GM23338 (cell line): ENCODE results near the gene DOCK11. TPM values are rescaled to one million over a fixed set of nuclear protein-coding genes. Genes with fewer than 3 reads are reported as not detected.

ENCODE experiments used
- ATAC-seq: fragments of 200-7000 bp; cut with Tn5 transposase; 3 replicates; pipeline ENCODE4 v1.9.1; 2020
- DNase-seq: peaks from one replicate; pipeline ENCODE4 v3.0.0-alpha.2; 2015; ENCODE audit warnings: low spot score
- H2AFZ ChIP-seq: fragments of 200-600 bp; sonication (generic); 2 replicates; pipeline ENCODE4 v1.8.0; 2016; ENCODE audit warnings: antibody characterized with exemption, mild to moderate bottlenecking, moderate library complexity
- H3F3A ChIP-seq: fragments of 200-600 bp; sonication (generic); replicated peaks from 2 replicates; pipeline ENCODE4 v1.8.0; 2017; ENCODE audit warnings: antibody characterized with exemption, mixed run types, low read depth
- H3K27ac ChIP-seq: fragments of 200-600 bp; sonication (generic); 2 replicates; pipeline ENCODE4 v1.6.1; 2016; ENCODE audit warnings: low read depth
- H3K27me3 ChIP-seq: fragments of 200-600 bp; sonication (generic); 2 replicates; pipeline ENCODE4 v1.8.0; 2016; ENCODE audit warnings: mild to moderate bottlenecking, mixed run types, moderate library complexity; ENCODE audit not compliant: insufficient read depth
- H3K36me3 ChIP-seq: fragments of 200-600 bp; sonication (generic); 2 replicates; pipeline ENCODE4 v1.8.0; 2016; ENCODE audit warnings: mild to moderate bottlenecking; ENCODE audit not compliant: insufficient read depth
- H3K4me1 ChIP-seq: fragments of 200-600 bp; sonication (generic); 2 replicates; pipeline ENCODE4 v1.8.0; 2016; ENCODE audit warnings: mild to moderate bottlenecking, moderate library complexity; ENCODE audit not compliant: insufficient read depth
- H3K4me2 ChIP-seq: fragments of 200-600 bp; sonication (generic); 2 replicates; pipeline ENCODE4 v1.7.1; 2017; ENCODE audit warnings: mixed run types
- H3K4me3 ChIP-seq: fragments of 200-600 bp; sonication (generic); 2 replicates; pipeline ENCODE4 v1.6.1; 2016; ENCODE audit warnings: mixed run types
- H3K79me2 ChIP-seq: fragments of 200-600 bp; sonication (generic); replicated peaks from 2 replicates; pipeline ENCODE4 v1.8.0; 2017; ENCODE audit warnings: mild to moderate bottlenecking; ENCODE audit not compliant: insufficient read depth
- H3K9me2 ChIP-seq: fragments of 200-600 bp; sonication (generic); 2 replicates; pipeline ENCODE4 v1.8.0; 2017; ENCODE audit not compliant: insufficient read depth
- H4K20me1 ChIP-seq: fragments of 200-600 bp; sonication (generic); replicated peaks from 2 replicates; pipeline ENCODE4 v1.8.0; 2017; ENCODE audit warnings: mild to moderate bottlenecking; ENCODE audit not compliant: insufficient read depth
- H3K27ac Mint-ChIP-seq: 2 replicates; pipeline ENCODE4 v1.8.0; 2020; ENCODE audit warnings: inconsistent platforms, mild to moderate bottlenecking, moderate library complexity, mixed read lengths
- H3K27me3 Mint-ChIP-seq: 3 replicates; pipeline ENCODE4 v1.8.0; 2022; ENCODE audit warnings: low read depth, mild to moderate bottlenecking, moderate library complexity, mixed read lengths, inconsistent platforms; ENCODE audit not compliant: insufficient read depth, poor library complexity
- H3K36me3 Mint-ChIP-seq: 3 replicates; pipeline ENCODE4 v1.8.0; 2021; ENCODE audit warnings: low read depth, mild to moderate bottlenecking, inconsistent platforms, moderate library complexity, mixed read lengths
- H3K4me1 Mint-ChIP-seq: 3 replicates; pipeline ENCODE4 v1.8.0; 2020; ENCODE audit warnings: mild to moderate bottlenecking, inconsistent platforms, mixed read lengths
- H3K4me3 Mint-ChIP-seq: 3 replicates; pipeline ENCODE4 v1.8.0; 2021; ENCODE audit warnings: moderate library complexity, mild to moderate bottlenecking, inconsistent platforms, mixed read lengths
- H3K9me3 Mint-ChIP-seq: 3 replicates; pipeline ENCODE4 v1.8.0; 2020; ENCODE audit warnings: moderate library complexity, mild to moderate bottlenecking, inconsistent platforms, mixed read lengths
- EZH2 ChIP-seq: fragments of 200-600 bp; sonication (generic); IDR thresholded peaks from one replicate; pipeline ENCODE4 v1.8.0; 2017; ENCODE audit warnings: antibody characterized with exemption, mild to moderate bottlenecking, low read depth; ENCODE audit not compliant: unreplicated experiment
- EZH2phosphoT487 ChIP-seq: fragments of 200-600 bp; sonication (generic); IDR thresholded peaks from one replicate; pipeline ENCODE4 v1.8.1; 2018; ENCODE audit warnings: antibody characterized with exemption; ENCODE audit not compliant: unreplicated experiment
- JUNB ChIP-seq: IDR thresholded peaks from one replicate; pipeline ENCODE4 v1.6.1; 2016; ENCODE audit warnings: antibody characterized with exemption; ENCODE audit not compliant: unreplicated experiment
- POLR2AphosphoS5 ChIP-seq: IDR thresholded peaks from 2 replicates; pipeline ENCODE4 v1.6.1; 2016; ENCODE audit warnings: antibody characterized with exemption, low read depth
- REST ChIP-seq: IDR thresholded peaks from one replicate; pipeline ENCODE4 v1.6.1; 2018; ENCODE audit warnings: antibody characterized with exemption; ENCODE audit not compliant: unreplicated experiment
- STAT1 ChIP-seq: IDR thresholded peaks from one replicate; pipeline ENCODE4 v1.6.1; 2016; ENCODE audit warnings: antibody characterized with exemption; ENCODE audit not compliant: unreplicated experiment
- ZNF114 ChIP-seq: fragments of 250-450 bp; sonication (Bioruptor Pico); IDR thresholded peaks from 2 replicates; pipeline ENCODE4 v1.5.0; 2020; ENCODE audit warnings: mild to moderate bottlenecking, moderate library complexity
- polyA plus RNA-seq: library from polyadenylated mRNA; unstranded; fragments of >200 nt; fragmentation: Nextera tagmentation; extraction: Ambion mirVana; gene quantifications from 2 replicates; pipeline ENCODE4 v1.2.1, GENCODE V29; 2016
- total RNA-seq: library from RNA; depleted of rRNA; stranded (reverse); fragments of >200 nt; shearing (Covaris generic); gene quantifications from 2 replicates; pipeline ENCODE4 v1.2.3, GENCODE V29; 2014
- TF ChIP-seq, protein P1 (sequence below): IDR thresholded peaks from 2 replicates; pipeline ENCODE4 v1.6.1; 2016; ENCODE audit warnings: antibody characterized with exemption

Gene DOCK11
- total and polyA plus RNA-seq, 2 experiments from 2014 or later, result 6.0 to 12.3 TPM

GRCh38 chrX:118550792-118551191, 55.2 kb downstream of the DOCK11 start:
- ATAC-seq (no peak), DNase-seq (no peak)
- Histone ChIP-seq H4K20me1 (no peaks in the 10 kb centered on the region), H3F3A (no peaks in the 10 kb centered on the region), H3K9me2 (no peaks in the 10 kb centered on the region), H3K4me1 (no peaks in the 10 kb centered on the region; the same call in 1 of the 2 replicates), H3K4me2 (no peak overlapping the region), H3K27ac (no peak overlapping the region), H3K4me3 (no peak overlapping the region), H2AFZ (no peak overlapping the region), H3K36me3 (no peaks in the 10 kb centered on the region), H3K79me2 (no peaks in the 10 kb centered on the region), H3K27me3 (no peaks in the 10 kb centered on the region)
- H3K4me3 Mint-ChIP-seq, result no peak overlapping the region
- H3K9me3 Mint-ChIP-seq, result no peaks in the 10 kb centered on the region
- no peaks in the 10 kb centered on the region for H3K36me3 Mint-ChIP-seq
- no peaks in the 10 kb centered on the region for H3K4me1 Mint-ChIP-seq
- no peaks in the 10 kb centered on the region for H3K27me3 Mint-ChIP-seq
- TF ChIP-seq JUNB (no peak), STAT1 (no peak), ZNF114 (CRISPR knock-in tag) (no peak), REST (no peak)
- H3K27ac Mint-ChIP-seq, result no peak overlapping the region

DNA sequence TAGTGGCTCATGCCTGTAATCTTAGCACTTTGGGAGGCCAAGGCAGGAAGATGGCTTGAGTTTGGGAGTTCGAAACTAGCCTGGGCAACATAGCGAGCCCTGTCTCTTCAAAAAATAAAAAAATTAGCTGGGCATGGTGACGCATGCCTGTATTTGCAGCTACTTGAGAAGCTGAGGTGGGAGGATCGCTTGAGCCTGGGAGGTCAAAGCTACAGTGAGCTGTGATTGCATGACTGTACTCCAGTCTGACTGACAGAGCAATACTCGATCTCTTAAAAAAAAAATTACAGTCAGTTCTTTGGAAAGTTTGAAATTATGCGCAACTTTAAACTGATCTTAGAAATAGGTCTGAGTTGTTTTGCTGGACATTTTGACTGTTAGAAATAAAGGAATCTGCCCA, 55.8 kb downstream of the DOCK11 start:
- no peaks in the 10 kb centered on the region for H3K36me3 ChIP-seq
- Mint-ChIP-seq H3K27ac (no peak overlapping the region), H3K9me3 (no peaks in the 10 kb centered on the region), H3K4me1 (no peaks in the 10 kb centered on the region), H3K27me3 (no peaks in the 10 kb centered on the region), H3K36me3 (no peaks in the 10 kb centered on the region), H3K4me3 (no peak overlapping the region)
- no peak overlapping the region for H3K27ac ChIP-seq
- ATAC-seq (no peak), DNase-seq (no peak)
- H3K4me3 ChIP-seq, result no peak overlapping the region
- no peak overlapping the region for H3K4me2 ChIP-seq
- no peaks in the 10 kb centered on the region for H3F3A ChIP-seq
- no peaks in the 10 kb centered on the region; the same call in 1 of the 2 replicates for H3K4me1 ChIP-seq
- no peak overlapping the region for H2AFZ ChIP-seq
- H3K27me3 ChIP-seq, result no peaks in the 10 kb centered on the region
- no peaks in the 10 kb centered on the region for H3K79me2 ChIP-seq
- H4K20me1 ChIP-seq, result no peaks in the 10 kb centered on the region
- no peaks in the 10 kb centered on the region for H3K9me2 ChIP-seq
- TF ChIP-seq STAT1 (no peak), REST (no peak), EZH2phosphoT487 (no peak), POLR2AphosphoS5 (no peak), EZH2 (no peak)
- TF ChIP-seq, protein P1, sequence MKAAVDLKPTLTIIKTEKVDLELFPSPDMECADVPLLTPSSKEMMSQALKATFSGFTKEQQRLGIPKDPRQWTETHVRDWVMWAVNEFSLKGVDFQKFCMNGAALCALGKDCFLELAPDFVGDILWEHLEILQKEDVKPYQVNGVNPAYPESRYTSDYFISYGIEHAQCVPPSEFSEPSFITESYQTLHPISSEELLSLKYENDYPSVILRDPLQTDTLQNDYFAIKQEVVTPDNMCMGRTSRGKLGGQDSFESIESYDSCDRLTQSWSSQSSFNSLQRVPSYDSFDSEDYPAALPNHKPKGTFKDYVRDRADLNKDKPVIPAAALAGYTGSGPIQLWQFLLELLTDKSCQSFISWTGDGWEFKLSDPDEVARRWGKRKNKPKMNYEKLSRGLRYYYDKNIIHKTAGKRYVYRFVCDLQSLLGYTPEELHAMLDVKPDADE, result no peak
